Peyer's patch (tissue), 4 donors: ENCODE data around the gene STK32C. TPM values are rescaled to one million over a fixed set of nuclear protein-coding genes. Genes with fewer than 3 reads are reported as not detected.

Experiments used
- DNase-seq, 3 donors: peaks; one replicate each; pipeline ENCODE4 v3.0.0-alpha.2; 2017 to 2019
- H3K27ac ChIP-seq, 4 donors: fragments of 200-600 bp; sonication (generic); one replicate each; pipeline ENCODE4 v1.5.1; 2016 to 2019
- H3K27me3 ChIP-seq, 2 donors: fragments of 200-600 bp; sonication (generic); one replicate each; pipeline ENCODE4 v1.5.1; 2019
- H3K36me3 ChIP-seq, 3 donors: fragments of 200-600 bp; sonication (generic); one replicate each; pipeline ENCODE4 v1.5.1; 2016 to 2019
- H3K4me1 ChIP-seq, 4 donors: fragments of 200-600 bp; sonication (generic); one replicate each; pipeline ENCODE4 v1.5.1; 2016 to 2019
- H3K4me3 ChIP-seq, 4 donors: fragments of 200-600 bp; sonication (generic); 1 replicate in 3 of 4; 2 replicates in 1 of 4; pipeline ENCODE4 v1.5.1; 2016 to 2019; ENCODE audit warnings: mild to moderate bottlenecking in 1 of 4
- H3K9me3 ChIP-seq, 4 donors: fragments of 200-600 bp; sonication (generic); one replicate each; pipeline ENCODE4 v1.5.1; 2016 to 2019; ENCODE audit warnings: mild to moderate bottlenecking in 1 of 4
- CTCF ChIP-seq, 6 experiments: fragments of 450-650 bp in 4 of 6; fragments of 200-600 bp in 2 of 6; sonication (generic) in 1 of 6; IDR thresholded peaks; one replicate each; pipeline ENCODE4 v1.5.1; 2017 to 2019; ENCODE audit warnings: antibody characterized with exemption in 6 of 6, mild to moderate bottlenecking in 3 of 6, moderate library complexity in 1 of 6
- POLR2A ChIP-seq, 2 donors: fragments of 450-650 bp; IDR thresholded peaks; one replicate each; pipeline ENCODE4 v1.5.1; 2017; ENCODE audit warnings: antibody characterized with exemption in 2 of 2, mild to moderate bottlenecking in 2 of 2, moderate library complexity in 2 of 2
- total RNA-seq, 4 donors: library from RNA; depleted of rRNA; stranded (reverse); fragments of >200 nt; gene quantifications; one replicate each; pipeline ENCODE4 v1.1.0, GENCODE V29; 2016

STK32C gene
- total RNA-seq, 4 donors from 2014 or later, result 0.35 to 23.9 (median 4.4) TPM

DNA sequence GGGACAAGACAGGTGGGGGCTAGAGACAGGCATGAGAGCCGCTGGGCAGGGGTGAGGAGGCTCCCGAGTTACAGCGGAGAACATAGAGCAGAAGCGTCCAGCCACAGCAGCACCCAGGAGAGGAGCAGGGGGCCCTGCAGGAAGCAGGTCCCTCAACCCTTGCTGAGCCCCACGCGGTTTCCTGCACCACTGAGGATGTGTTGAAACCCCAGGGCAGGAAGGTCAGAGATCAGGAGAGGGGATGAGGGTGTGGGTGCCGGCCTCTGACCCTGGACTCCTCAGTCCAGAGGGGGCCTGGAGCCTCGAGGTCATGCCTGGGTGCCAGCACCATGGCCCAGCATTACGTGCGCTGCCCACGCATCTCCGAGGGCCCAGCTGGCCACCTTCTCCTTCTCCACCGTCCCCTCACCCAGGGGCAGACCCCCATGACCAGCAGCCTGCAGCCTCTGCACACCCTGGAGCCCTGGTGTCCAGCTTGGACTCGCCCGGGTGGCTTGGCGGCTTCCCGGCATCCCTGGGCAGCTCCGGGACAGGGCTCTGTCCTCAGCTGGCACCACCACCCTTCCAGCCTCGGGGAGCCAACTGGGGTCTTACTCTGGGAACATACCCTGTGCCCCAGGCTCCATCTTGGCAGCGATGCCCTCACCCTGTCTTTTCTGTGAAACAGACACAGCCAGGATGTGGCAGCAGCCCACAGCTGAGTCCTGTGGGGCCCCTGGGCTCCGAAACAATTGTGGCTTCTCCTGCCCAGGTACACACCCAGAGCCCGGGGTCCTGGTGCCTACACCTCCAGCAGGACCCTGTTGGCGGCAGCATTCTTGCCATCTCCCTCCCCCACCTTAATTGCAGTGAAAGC is 52.0 kb downstream of the STK32C start:
- H3K9me3 ChIP-seq, result no peaks in the 10 kb centered on the region
- H3K4me3 ChIP-seq, result no peak overlapping the region
- H3K36me3 ChIP-seq, result no peaks in the 10 kb centered on the region
- H3K27me3 ChIP-seq, result no peaks in the 10 kb centered on the region
- no peak overlapping the region for H3K27ac ChIP-seq
- TF ChIP-seq POLR2A (IDR thresholded peaks at IDR 0.05) (no peak), CTCF (IDR thresholded peaks at IDR 0.05) (no peak)
- H3K4me1 ChIP-seq, result no peaks in the 10 kb centered on the region
- no peak for DNase-seq

GRCh38 chr10:132254841-132255240 is 52.9 kb downstream of the STK32C start:
- DNase-seq, result no peak
- TF ChIP-seq CTCF (IDR thresholded peaks at IDR 0.05) (no peak), POLR2A (IDR thresholded peaks at IDR 0.05) (no peak)
- no peak overlapping the region for H3K27ac ChIP-seq
- H3K36me3 ChIP-seq, result no peaks in the 10 kb centered on the region
- H3K4me3 ChIP-seq, result no peak overlapping the region
- H3K27me3 ChIP-seq, result no peaks in the 10 kb centered on the region
- H3K4me1 ChIP-seq, result no peaks in the 10 kb centered on the region
- no peaks in the 10 kb centered on the region for H3K9me3 ChIP-seq

GRCh38 chr10:132253092-132253687 is 54.6 kb downstream of the STK32C start:
- Histone ChIP-seq H3K36me3 (no peaks in the 10 kb centered on the region), H3K27me3 (no peaks in the 10 kb centered on the region), H3K9me3 (no peaks in the 10 kb centered on the region), H3K4me3 (no peak overlapping the region), H3K27ac (no peak overlapping the region), H3K4me1 (no peaks in the 10 kb centered on the region)
- TF ChIP-seq CTCF (IDR thresholded peaks at IDR 0.05) (no peak), POLR2A (IDR thresholded peaks at IDR 0.05) (no peak)
- DNase-seq, result no peak

DNA sequence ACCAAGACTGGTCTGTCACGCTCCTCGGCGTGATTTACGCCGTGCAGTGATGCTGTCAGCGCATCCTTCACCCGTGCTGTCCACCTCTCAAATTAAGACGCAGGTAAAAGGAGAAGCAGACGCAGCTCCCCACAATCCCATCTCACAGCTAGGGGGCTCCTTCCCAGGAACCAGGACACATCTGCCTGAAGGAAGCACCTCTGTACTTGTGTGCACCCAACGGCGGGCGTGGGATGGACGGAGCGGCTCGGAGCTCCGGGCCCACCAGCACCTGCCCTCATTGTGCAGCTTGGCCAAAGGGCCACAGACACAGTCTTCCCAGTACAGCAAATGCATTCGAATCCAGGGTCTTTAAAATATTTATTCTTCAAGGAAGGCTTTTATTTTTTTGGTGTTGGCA is 55.3 kb downstream of the STK32C start:
- Histone ChIP-seq H3K27ac (no peak overlapping the region), H3K36me3 (no peaks in the 10 kb centered on the region), H3K27me3 (no peaks in the 10 kb centered on the region), H3K4me1 (no peaks in the 10 kb centered on the region), H3K4me3 (no peak overlapping the region), H3K9me3 (no peaks in the 10 kb centered on the region)
- TF ChIP-seq CTCF (IDR thresholded peaks at IDR 0.05) (no peak), POLR2A (IDR thresholded peaks at IDR 0.05) (no peak)
- DNase-seq, result no peak

GRCh38 chr10:132251928-132252327 is 55.8 kb downstream of the STK32C start:
- TF ChIP-seq POLR2A (IDR thresholded peaks at IDR 0.05) (no peak), CTCF (IDR thresholded peaks at IDR 0.05) (no peak)
- Histone ChIP-seq H3K36me3 (no peaks in the 10 kb centered on the region), H3K4me3 (no peak overlapping the region), H3K27me3 (no peaks in the 10 kb centered on the region), H3K27ac (no peak overlapping the region), H3K9me3 (no peaks in the 10 kb centered on the region), H3K4me1 (no peaks in the 10 kb centered on the region)
- no peak for DNase-seq
